GM18517 (cell line): ENCODE data around the gene ELL2.

Source experiments
- ATAC-seq: cut with Tn5 transposase; IDR thresholded peaks from one replicate; pipeline ENCODE4 v1.9.1; 2021; ENCODE audit warnings: mild to moderate bottlenecking, moderate library complexity; ENCODE audit not compliant: unreplicated experiment

The ELL2 gene

DNA sequence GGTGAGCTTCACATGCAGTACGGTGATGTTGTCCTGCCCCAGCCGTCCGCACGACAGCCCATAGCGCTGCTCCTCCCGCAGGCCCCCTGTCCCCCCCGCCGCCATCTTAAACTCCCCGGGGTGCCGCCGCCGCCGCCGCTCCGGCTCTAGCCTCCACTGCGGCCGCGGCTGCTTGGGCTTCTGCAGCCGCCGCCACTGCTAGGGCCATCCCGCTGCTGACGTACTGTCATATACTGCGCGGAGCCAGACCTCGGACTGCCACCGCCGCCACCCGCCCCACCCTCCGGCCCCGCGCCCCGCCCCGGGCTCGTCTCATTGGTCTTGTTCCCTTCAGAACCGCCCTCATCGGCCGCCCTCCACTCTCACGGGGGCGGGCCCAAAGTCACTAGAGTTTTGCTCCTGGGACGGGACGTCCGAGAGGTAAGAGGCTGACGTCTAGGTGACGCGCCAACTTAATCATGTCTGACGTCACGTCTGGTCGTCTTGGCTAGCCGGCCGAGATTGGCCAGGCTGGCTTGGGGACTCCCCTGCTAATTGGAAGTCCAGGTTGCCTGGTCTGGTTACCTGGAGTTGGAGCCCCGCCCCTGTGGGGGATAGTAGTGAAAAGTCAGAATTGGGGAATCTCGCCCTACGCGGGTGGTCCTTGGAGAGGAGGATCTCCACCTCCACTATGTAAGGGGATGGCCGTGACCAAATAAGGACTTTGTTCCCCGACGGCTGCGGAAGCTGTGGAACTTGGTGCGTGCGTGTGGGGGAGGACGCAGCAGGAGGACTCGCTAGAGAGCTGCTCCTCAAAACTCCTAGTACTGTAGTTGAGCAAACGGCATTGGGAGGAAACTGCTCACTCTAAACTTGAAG is at the start of gene ELL2:
ELL2 (minus strand) TSS at position 235 of the 858 bp plus-strand sequence; CDS start at position 105, 130 bp downstream.
- peak; percentile 90 for ATAC-seq

DNA sequence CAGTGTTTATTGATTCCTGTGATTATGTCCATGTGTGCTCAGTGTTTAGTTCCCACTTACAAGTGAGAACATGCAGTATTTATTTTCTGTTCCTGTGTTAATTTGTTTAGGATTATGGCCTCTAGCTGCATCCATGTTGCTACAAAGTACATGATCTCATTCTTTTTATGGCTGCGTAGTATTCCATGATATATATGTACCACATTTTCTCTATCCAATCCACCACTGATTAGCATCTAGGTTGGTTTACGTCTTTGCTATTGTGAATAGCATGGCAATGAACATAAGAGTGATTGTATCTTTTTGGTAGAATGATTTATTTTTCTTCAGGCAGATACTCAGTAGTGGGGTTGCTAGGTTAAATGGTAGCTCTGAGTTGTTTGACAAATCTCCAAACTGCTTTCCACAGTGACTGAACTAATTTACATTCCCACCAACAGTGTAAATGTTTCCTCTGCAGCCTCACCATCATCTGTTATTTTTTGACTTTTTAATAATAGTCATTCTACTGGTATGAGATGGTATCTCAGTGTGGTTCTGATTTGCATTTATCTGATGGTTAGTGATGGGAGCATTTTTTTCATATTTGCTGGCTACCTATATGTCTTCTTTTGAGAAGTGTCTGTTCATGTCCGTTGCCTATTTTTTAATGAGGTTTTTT is 47.5 kb upstream of the ELL2 start:
- ATAC-seq, result no peak

DNA sequence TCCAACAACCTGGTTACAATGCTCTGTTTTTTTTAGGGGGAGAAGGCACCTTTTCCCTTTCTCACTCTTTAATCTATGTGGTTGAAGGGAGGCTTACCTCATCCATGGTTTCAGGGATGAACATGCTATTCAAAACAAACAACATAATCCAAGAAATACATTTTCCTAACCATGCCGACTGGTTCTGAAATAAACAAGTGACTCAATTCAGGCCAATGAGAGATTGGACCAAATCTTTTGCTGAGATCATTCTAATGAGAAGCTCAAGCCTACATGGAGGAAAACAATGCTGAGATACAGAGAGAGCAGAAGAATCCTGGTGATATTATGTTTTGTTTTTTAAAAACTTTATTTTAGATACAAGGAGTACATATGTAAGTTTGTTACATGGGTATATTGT is 46.8 kb upstream of the ELL2 start:
- no peak for ATAC-seq

DNA sequence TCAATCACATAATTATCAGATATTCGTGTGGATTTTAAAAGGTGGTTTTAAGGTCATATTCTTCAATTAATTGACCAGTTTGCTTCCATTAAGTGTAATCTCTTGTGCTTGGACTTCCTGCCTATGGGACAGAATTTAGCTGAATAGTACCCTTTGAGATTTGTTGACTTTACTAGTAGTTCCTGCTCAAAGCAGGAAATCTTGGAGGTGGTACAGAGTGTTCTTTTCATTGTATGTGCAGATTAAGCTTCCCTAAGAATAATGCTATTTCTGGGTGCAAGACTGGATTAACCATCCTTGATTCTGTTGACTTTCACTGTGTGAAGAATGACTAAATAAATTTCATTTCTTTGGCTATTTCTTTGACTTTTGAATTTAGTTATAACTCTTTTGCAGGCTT is 45.4 kb upstream of the ELL2 start:
- ATAC-seq, result no peak

DNA sequence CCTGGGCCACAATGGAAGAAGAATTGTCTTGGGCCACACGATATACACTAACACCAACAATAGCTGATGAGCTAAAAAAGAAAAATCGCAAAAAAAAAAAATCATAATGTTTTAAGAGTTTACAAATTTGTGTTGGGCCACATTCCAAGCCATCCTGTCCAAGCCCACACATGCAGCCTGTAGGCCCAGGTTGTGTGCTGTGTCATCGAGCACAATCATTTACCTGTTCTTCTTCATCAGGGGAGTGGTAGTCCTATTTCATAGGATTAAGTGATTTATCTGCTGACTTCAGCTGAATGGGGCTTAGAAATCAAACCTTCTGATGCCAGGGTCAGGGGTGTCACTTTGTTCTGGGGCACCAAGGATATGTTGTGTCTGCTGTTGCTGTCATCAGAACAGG is 44.6 kb upstream of the ELL2 start:
- no peak for ATAC-seq

- ATAC-seq, result no peak
Observed at GRCh38 chr5:96004754-96005153, 43.1 kb upstream of the ELL2 start.

DNA sequence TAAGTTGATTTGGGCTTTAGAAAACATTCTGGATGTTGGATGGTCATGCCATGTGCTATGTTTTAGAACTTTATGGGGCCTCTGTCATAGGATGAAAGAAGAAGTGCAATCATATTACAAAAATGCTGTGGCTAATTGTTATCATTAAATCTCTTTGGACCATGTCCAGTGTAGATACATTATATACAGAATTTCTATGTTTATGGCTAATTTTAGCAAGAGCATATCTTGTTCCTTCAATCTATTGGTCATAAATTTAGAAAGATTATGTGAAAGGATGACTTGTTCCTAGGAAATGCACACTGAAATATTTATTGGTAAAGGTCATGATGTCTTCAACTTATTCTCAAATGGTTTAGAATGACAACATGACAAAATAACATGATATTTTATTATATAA is 42.4 kb upstream of the ELL2 start:
- no peak for ATAC-seq

DNA sequence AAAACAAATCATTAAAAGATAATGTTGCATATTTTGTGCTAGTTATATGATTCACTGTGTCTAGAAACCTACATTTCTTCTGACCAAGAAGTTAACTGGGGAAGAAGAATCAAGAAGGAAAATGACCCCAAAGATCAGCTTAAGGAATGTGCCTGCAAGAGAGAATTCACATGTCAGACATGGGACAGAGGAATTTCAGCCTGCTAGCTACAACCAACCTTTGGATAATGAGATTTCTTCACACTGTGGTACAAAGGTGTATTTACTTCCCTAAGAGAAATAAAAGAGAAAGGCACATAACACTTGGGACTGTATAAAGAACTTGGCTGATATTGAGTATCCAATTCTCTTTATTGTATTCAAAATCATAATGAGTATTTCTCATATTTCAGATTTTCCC is 39.6 kb upstream of the ELL2 start:
- no peak for ATAC-seq

DNA sequence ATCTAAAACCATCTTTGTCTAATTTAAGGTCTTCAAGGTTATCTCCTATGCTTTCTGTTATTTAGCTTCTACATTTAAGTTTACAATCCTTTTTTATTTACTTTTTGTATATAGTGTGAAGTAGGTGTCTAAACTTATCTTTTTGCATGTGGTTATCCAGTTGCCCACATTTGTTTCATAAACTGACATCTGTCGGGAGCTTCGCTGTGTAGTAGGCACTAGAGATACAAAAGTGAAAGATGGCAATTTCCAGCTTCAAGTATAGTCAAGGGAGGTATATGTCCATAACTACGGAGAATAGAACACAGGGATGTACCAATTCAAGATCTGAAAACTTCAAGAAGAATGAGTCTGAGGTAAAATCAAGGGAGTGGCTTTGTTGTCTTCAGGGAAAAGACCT is 38.7 kb upstream of the ELL2 start:
- ATAC-seq, result no peak

DNA sequence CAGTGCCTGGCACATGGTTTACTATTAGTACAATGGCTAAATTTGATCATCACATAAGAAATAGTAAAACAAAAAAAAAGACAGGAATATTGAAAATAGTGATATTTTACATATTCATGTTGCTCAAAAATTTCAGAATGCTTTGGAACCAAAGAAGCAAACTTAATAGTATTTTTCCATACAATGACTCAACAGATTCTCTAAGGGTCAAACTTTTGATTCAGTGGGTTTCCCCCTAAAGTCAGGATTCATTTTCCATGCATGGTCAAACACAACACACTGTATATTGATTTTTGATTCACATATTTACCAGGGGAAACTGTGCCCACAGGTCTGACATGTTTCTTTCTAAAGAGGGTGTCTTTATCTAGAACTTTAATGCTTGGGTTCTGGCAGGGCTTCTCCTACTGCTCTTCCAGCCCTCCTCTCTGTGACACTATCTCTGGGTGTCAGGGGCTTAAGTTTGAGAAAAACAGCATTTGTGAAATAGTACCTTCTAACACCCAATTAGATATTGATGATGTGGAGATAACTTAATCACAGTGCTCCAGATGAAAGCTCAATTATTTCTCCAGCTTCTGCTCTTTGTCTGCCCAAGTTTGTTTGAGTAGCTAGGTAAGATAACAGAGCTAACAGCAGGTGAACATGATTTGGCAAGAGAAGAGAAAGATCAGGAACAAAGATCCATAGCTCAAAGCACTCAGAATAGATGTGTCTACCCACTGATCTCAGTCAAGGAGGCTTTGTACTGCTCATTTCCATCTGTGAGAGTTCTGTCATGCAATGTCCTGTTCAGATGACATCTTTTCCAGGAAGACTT is 35.5 kb upstream of the ELL2 start:
- ATAC-seq, result no peak

DNA sequence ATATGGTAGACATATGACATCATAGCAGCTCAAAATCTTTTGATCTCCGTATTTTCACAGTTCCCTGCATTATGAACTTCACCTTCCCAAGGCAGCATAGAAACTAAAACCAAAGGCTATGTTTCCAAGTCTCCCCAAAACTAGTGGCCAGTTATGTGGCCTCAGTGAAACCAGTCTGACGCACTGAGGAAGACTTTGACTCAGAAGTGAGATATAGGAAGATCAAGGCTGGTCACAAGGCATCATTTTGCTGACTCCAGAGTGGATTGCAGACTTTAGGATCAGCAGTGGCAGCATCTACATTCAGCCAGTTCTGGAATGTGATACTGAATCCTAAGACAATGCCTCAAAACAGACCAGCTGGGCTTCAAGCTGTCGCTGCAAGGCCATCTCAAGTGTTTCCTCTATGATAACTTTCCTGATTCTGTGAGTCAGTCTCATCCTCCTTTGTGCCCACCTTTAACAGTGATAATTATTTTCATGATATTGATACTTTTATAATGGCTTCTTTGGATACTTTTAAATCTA is 34.4 kb upstream of the ELL2 start:
- ATAC-seq, result no peak

DNA sequence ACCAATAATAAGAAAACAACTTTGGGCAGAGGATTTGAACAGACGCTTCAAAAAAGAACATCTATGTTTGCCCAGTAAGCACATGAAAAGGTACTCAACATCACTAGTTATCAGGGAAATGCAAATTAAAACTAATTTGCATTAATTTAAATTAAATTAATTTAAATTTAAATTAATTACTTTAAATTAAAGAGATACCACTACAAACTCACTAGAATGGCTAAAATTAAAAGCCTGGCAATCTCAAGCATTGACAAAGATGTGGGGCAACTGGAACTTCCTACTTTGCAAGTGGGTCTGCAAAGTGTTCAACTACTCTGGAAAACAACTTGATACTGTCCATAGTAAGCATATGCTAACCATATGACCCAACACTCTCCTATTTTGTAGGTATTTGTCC is 32.1 kb upstream of the ELL2 start:
- no peak for ATAC-seq

GRCh38 chr5:95993266-95993665 is 31.6 kb upstream of the ELL2 start:
- ATAC-seq, result no peak

GRCh38 chr5:95989283-95990048 is 27.8 kb upstream of the ELL2 start:
- no peak for ATAC-seq

DNA sequence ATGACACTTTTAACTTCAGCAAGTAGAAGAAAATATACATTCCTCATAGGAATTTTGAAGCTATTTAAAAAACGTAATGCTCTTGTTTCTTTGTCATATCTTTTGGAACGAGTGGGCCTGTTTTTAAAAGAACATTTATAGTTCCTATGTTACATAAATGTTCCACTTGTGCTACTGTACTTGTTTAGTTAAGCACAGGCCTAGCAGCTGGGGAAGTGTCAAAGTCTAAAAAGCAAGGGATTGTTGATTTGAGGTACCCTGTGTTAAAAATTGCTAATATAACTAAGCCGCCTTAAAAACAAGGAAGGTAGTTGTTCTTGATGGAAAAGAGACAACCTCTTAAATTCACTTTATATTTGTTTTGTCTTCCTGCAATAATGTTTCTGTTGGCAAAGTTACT is 27.2 kb upstream of the ELL2 start:
- no peak for ATAC-seq

GRCh38 chr5:95988094-95988493 is 26.4 kb upstream of the ELL2 start:
- ATAC-seq, result no peak

GRCh38 chr5:95986937-95987520 is 25.4 kb upstream of the ELL2 start:
- ATAC-seq, result no peak

DNA sequence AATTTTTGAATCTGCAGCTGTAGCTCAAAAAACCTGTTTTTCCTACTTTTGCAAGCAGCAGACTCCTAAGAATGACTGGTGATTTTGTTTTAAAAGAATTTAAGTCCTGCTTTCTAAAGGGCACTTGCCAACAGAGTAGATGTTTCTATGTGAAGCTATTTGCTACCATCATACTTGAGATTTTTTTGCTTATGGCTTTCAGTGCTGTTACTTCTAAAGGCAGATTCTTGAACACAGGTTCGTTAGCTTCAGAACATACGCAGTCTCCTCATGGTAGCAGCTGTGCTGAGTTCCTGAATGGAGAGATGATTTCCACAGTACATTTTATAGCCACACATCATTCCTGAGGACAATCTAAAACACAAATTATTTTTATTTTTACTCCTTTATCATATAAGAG is 24.4 kb upstream of the ELL2 start:
- ATAC-seq, result no peak

DNA sequence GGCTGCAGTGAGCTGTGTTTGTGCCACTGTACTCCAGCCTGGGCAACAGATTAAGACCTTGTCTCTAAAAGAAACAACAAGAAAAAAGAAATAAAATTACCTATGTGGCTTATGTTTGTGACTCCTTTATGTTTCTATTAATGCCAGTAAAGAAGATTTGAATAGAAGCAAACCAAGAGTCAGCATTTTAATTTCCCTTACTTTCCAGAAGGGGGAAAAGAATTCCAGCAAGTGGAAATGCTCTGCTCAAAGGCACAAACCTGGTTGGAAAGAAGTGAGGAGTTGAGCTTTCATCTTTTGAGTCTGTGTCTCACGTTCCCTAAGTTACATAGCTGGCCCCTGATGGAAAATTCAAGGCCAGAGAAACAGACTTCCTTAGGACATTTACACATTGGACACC is 23.6 kb upstream of the ELL2 start:
- no peak for ATAC-seq

GRCh38 chr5:95984287-95984938 is 22.8 kb upstream of the ELL2 start:
- ATAC-seq, result no peak
